Upper lobe of left lung (tissue), 4 donors: ENCODE data around the gene TNFSF10.

ENCODE experiments used
- EP300 ChIP-seq, 4 donors: sonication (generic); formaldehyde crosslinking; IDR thresholded peaks; one replicate each; pipeline ENCODE4 v1.5.1; 2017; ENCODE audit warnings: antibody characterized with exemption in 4 of 4, control low read depth in 2 of 4
- POLR2A ChIP-seq, 4 donors: fragments of 450-650 bp; IDR thresholded peaks; one replicate each; pipeline ENCODE4 v1.5.1; 2016 to 2017; ENCODE audit warnings: antibody characterized with exemption in 4 of 4, mild to moderate bottlenecking in 2 of 4
- POLR2AphosphoS5 ChIP-seq, 2 donors: sonication (generic); formaldehyde crosslinking; IDR thresholded peaks; one replicate each; pipeline ENCODE4 v1.5.1; 2017; ENCODE audit warnings: antibody characterized with exemption in 2 of 2
- TF ChIP-seq, protein P1 (sequence below), 6 experiments: fragments of 450-650 bp in 4 of 6; fragments of 200-600 bp in 2 of 6; sonication (generic) in 2 of 6; IDR thresholded peaks; one replicate each; pipeline ENCODE4 v1.5.1; 2016 to 2019; ENCODE audit warnings: antibody characterized with exemption in 6 of 6

DNA sequence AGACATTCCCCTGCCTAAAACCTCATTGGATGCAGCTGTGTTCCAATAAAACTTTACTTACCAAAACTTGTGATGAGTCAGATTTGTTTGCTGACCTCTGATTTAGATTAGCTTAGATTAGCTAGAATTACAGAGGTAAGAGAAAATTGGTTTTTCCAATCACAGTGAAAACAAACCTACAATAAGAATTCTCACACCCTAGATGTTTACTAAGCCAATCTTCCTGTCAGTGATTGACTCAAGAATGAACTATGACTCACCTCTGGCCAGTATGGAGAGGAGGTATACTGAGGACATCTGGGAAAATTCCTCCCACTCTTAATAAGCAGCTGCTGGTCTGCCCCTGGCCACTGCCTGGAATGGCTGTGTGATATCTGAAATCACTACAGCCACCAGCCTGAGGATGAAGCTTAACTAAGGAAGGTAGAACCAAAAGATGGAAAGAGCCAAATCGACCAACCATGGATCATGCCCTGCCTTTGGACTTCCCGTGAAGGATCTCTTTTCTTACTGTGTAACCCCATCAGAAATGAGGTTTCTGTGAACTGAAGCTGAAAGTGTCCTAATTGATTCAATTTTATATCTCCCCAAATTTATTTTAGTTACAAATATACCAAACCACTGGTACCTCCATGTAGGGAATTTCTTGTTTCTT is 55.9 kb downstream of the TNFSF10 start:
- TF ChIP-seq, protein P1, sequence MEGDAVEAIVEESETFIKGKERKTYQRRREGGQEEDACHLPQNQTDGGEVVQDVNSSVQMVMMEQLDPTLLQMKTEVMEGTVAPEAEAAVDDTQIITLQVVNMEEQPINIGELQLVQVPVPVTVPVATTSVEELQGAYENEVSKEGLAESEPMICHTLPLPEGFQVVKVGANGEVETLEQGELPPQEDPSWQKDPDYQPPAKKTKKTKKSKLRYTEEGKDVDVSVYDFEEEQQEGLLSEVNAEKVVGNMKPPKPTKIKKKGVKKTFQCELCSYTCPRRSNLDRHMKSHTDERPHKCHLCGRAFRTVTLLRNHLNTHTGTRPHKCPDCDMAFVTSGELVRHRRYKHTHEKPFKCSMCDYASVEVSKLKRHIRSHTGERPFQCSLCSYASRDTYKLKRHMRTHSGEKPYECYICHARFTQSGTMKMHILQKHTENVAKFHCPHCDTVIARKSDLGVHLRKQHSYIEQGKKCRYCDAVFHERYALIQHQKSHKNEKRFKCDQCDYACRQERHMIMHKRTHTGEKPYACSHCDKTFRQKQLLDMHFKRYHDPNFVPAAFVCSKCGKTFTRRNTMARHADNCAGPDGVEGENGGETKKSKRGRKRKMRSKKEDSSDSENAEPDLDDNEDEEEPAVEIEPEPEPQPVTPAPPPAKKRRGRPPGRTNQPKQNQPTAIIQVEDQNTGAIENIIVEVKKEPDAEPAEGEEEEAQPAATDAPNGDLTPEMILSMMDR (IDR thresholded peaks at IDR 0.05): no peak
- TF ChIP-seq POLR2AphosphoS5 (IDR thresholded peaks at IDR 0.05) (no peak), POLR2A (IDR thresholded peaks at IDR 0.05) (no peak), EP300 (IDR thresholded peaks at IDR 0.05) (no peak)
